Cardiac atrium fibroblast (primary cell): ENCODE measurements around the gene GPT2. TPM values are rescaled to one million over a fixed set of nuclear protein-coding genes. Genes with fewer than 3 reads are reported as not detected.

Source experiments
- total RNA-seq: library from RNA; depleted of rRNA; stranded (reverse); fragments of >200 nt; gene quantifications from 2 replicates; pipeline ENCODE4 v1.2.3, GENCODE V29; 2015

The GPT2 gene, protein sequence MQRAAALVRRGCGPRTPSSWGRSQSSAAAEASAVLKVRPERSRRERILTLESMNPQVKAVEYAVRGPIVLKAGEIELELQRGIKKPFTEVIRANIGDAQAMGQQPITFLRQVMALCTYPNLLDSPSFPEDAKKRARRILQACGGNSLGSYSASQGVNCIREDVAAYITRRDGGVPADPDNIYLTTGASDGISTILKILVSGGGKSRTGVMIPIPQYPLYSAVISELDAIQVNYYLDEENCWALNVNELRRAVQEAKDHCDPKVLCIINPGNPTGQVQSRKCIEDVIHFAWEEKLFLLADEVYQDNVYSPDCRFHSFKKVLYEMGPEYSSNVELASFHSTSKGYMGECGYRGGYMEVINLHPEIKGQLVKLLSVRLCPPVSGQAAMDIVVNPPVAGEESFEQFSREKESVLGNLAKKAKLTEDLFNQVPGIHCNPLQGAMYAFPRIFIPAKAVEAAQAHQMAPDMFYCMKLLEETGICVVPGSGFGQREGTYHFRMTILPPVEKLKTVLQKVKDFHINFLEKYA
- total RNA-seq: 25.8 and 31.9 TPM in 2 replicates

DNA sequence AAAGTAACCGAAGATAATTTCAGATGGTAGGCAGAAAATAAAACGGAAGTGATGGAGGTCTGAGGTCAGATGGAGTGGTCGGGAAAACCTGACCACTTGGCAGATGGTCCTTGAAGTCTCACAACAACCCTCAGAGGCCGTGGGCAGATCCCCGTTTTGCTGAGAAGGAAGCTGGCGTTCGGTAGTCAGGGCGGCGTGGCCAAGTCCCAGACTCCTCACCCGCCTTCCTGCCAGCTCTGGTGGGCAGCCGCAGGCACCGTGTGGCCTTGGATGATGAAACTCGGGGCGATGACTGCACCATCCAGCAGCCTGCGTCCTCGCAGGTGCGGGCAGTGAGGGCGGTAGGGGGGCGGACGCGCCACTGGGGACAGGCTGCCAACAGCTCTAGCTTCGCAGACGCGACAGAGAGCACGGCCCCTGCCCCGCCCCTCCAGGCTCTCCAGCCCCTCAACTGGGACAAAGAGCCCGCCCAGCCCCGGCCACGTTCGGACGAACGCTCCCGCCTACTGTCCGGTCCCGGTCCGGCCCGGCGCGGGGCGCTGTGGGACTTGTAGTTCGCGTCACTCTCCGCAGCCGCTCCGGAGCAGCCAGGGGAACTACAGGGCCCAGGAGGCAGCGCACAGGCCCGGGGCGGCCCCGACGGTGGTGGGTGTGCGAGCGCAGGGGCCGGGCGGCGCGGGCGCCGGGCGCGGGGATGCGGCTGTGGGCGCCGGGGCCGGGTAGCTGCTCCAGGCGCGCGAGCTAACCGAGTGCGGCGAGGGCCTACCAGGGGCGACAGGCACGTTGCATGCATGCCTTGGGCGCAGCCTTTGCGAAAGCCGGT, at the start of gene GPT2:
Gene GPT2, plus strand, starts transcription at position 673 of the 823 bp plus-strand sequence. CDS start 354 bp downstream, outside the sequence.

DNA sequence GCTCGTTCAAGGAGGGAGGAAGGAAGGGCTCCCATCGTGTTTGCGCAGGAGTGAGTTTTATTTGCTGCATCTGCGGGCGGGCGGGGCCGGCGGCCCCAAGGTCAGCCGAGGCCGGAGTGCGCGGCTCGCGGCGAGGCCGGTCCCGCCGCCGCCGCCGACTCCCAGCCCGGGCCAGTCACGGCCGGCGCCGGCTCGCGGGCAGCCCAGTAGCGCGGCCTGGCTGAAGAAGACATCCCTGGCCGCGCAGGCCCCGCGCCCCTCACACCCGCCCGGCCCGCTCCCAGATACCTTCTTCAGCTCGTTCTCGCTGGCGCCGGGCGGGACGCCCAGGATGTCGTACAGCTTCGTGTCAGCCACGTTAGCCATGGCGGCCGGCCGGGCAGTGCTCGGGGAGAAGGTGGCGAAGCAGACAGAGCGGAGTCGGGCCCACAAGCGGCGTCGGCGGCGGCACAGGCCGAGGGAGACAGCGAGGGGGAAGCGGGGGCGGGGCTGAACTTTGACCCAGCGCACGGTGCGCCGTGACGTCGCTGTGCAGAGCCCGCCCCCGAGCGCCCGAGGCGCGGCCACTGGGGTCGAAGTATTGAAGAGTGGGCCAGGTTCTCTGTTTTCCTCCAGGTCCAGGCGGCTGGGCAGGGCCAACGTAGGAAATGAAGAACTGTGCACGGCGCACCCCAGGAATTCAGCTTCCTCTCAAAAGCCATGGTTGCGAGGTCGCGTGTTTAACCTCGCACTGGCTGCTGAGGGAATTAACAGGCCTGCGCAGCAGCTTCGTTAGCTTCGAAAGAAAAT, 89.2 kb downstream of the GPT2 start, which contains the start of gene DNAJA2:
Gene DNAJA2, minus strand, starts transcription at position 468 of the 789 bp plus-strand sequence. Its CDS starts 102 bp downstream, at position 366.

Other genes starting within 250 kb of the GPT2 start
- gene VPS35, start 195.2 kb upstream of the GPT2 start, total RNA-seq: 74.9 and 85.5 TPM in 2 replicates
- 7.8 and 8.3 TPM in 2 replicates for gene ORC6, start 194.7 kb upstream of the GPT2 start, total RNA-seq
- gene MYLK3, start 136.0 kb upstream of the GPT2 start, total RNA-seq: under 0.01 and 0.18 TPM in 2 replicates
- 5.3 and 6.5 TPM in 2 replicates for gene C16orf87, start 53.2 kb upstream of the GPT2 start, total RNA-seq
- gene DNAJA2, start 89.3 kb downstream of the GPT2 start, total RNA-seq: 40.1 and 48.3 TPM in 2 replicates